KMS-11 (cell line): ENCODE results near the gene TRAM2.

ENCODE experiments used
- H2AFZ ChIP-seq: fragments of 200-600 bp; sonication (generic); 2 replicates; pipeline ENCODE4 v1.6.1; 2016; ENCODE audit warnings: antibody characterized with exemption, mixed run types, low read depth
- H3K27ac ChIP-seq: fragments of 200-600 bp; sonication (generic); 2 replicates; pipeline ENCODE4 v1.6.1; 2016; ENCODE audit warnings: mild to moderate bottlenecking, mixed run types
- H3K27me3 ChIP-seq: fragments of 200-600 bp; sonication (generic); 2 replicates; pipeline ENCODE4 v1.6.1; 2017; ENCODE audit warnings: mild to moderate bottlenecking, low read depth, mixed run types, moderate library complexity; ENCODE audit not compliant: insufficient read depth
- H3K36me3 ChIP-seq: fragments of 200-600 bp; sonication (generic); 2 replicates; pipeline ENCODE4 v1.6.1; 2017; ENCODE audit warnings: mild to moderate bottlenecking, mixed run types; ENCODE audit not compliant: insufficient read depth
- H3K4me1 ChIP-seq: fragments of 200-600 bp; sonication (generic); 2 replicates; pipeline ENCODE4 v1.6.1; 2016; ENCODE audit warnings: mild to moderate bottlenecking, low read depth, mixed run types; ENCODE audit not compliant: poor library complexity, severe bottlenecking
- H3K4me2 ChIP-seq: fragments of 200-600 bp; sonication (generic); 2 replicates; pipeline ENCODE4 v1.7.0; 2016; ENCODE audit warnings: mild to moderate bottlenecking, mixed run types
- H3K4me3 ChIP-seq: fragments of 200-600 bp; sonication (generic); IDR thresholded peaks from 2 replicates; pipeline ENCODE4 v1.6.1; 2017; ENCODE audit warnings: low read depth, low read length, mixed read lengths; ENCODE audit not compliant: insufficient read depth
- H3K79me2 ChIP-seq: fragments of 200-600 bp; sonication (generic); 2 replicates; pipeline ENCODE4 v1.6.1; 2016; ENCODE audit warnings: low read depth, mixed run types; ENCODE audit not compliant: insufficient read depth
- H3K9ac ChIP-seq: fragments of 200-600 bp; sonication (generic); 2 replicates; pipeline ENCODE4 v1.6.1; 2016; ENCODE audit warnings: mild to moderate bottlenecking, mixed run types
- H4K20me1 ChIP-seq: fragments of 200-600 bp; sonication (generic); 2 replicates; pipeline ENCODE4 v1.6.1; 2016; ENCODE audit warnings: mild to moderate bottlenecking, mixed run types; ENCODE audit not compliant: insufficient read depth
- CTCF ChIP-seq: fragments of 200-600 bp; sonication (generic); conservative IDR thresholded peaks from 2 replicates; pipeline ENCODE4 v1.6.1; 2017; ENCODE audit warnings: low read depth, mild to moderate bottlenecking, antibody characterized with exemption, low read length, moderate library complexity, mixed read lengths

TRAM2 gene

GRCh38 chr6:52523378-52524142, 53.3 kb downstream of the TRAM2 start:
- Histone ChIP-seq H3K4me1 (peaks cover 89% of the 10 kb centered on the region), H3K79me2 (peaks cover 95% of the 10 kb centered on the region), H3K4me2 (0 out of 2 replicates have a peak overlapping the region, but pooled peaks have one; percentile 7)

DNA sequence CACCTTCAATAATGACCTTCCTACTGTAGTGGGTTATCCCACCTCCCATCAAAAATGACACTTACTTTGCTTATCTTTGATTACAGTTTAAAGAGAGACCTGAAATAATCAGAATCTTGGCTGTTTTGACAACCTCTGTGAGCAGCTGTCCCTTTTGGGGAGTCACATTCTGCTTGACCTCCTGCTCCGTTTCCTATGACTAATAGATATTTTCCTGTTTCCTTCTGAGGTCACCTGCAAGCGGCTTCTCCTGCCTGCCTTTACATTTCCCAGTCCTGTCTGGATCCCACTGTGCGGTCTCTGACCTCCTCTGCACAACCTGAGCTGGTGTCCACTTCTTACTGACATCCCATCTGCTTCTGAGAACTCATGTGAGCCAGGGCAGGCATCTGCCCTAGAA, 54.2 kb downstream of the TRAM2 start:
- Histone ChIP-seq H3K79me2 (peaks cover 96% of the 10 kb centered on the region), H3K27me3 (no peaks in the 10 kb centered on the region), H2AFZ (no peak overlapping the region), H3K4me1 (peaks cover 89% of the 10 kb centered on the region), H4K20me1 (no peaks in the 10 kb centered on the region), H3K4me2 (no peak overlapping the region), H3K9ac (no peak overlapping the region), H3K4me3 (no peak overlapping the region), H3K36me3 (no peaks in the 10 kb centered on the region; the same call in 1 of the 2 replicates), H3K27ac (no peak overlapping the region)
- TF ChIP-seq CTCF: no peak

More at GRCh38 chr6:52523378-52524142, 53.3 kb downstream of the TRAM2 start:
- H3K27me3 ChIP-seq: no peaks in the 10 kb centered on the region
- no peak for TF ChIP-seq CTCF
- H2AFZ ChIP-seq: no peak overlapping the region
- H3K27ac ChIP-seq: no peak overlapping the region
- H3K36me3 ChIP-seq: no peaks in the 10 kb centered on the region; the same call in 1 of the 2 replicates
- H3K4me3 ChIP-seq: no peak overlapping the region
- H3K9ac ChIP-seq: no peak overlapping the region
- no peaks in the 10 kb centered on the region for H4K20me1 ChIP-seq

GRCh38 chr6:52522151-52522626, 54.7 kb downstream of the TRAM2 start:
- H3K36me3 ChIP-seq: no peaks in the 10 kb centered on the region; the same call in 1 of the 2 replicates
- H3K27ac ChIP-seq: no peak overlapping the region
- no peak overlapping the region for H3K9ac ChIP-seq
- H3K4me3 ChIP-seq: no peak overlapping the region
- no peak overlapping the region for H3K4me2 ChIP-seq
- no peak overlapping the region for H2AFZ ChIP-seq
- no peak for TF ChIP-seq CTCF
- H3K27me3 ChIP-seq: no peaks in the 10 kb centered on the region
- H4K20me1 ChIP-seq: no peaks in the 10 kb centered on the region
- peaks cover 89% of the 10 kb centered on the region for H3K4me1 ChIP-seq
- H3K79me2 ChIP-seq: peaks cover 98% of the 10 kb centered on the region

GRCh38 chr6:52519618-52520017, 57.2 kb downstream of the TRAM2 start:
- Histone ChIP-seq H2AFZ (no peak overlapping the region), H3K79me2 (peaks cover 90% of the 10 kb centered on the region), H3K4me1 (peaks cover 89% of the 10 kb centered on the region), H3K27ac (peak overlapping the region; percentile 76; the same call in 1 of the 2 replicates), H3K36me3 (peaks cover 8% of the 10 kb centered on the region; the same call in 1 of the 2 replicates), H4K20me1 (no peaks in the 10 kb centered on the region), H3K4me2 (peak overlapping the region; percentile 87; the same call in 1 of the 2 replicates), H3K9ac (no peak overlapping the region), H3K4me3 (no peak overlapping the region), H3K27me3 (no peaks in the 10 kb centered on the region)
- no peak for TF ChIP-seq CTCF
